DMS114 treated with DMSO at 0.1 percent for 48 hours (cell line): ENCODE measurements around the gene ABTB1.
"Not testable (repeated sequence)": the region's sequence is repeated elsewhere in the genome, so short reads cannot be mapped to it uniquely, and the experiment has no call there.

Experiments used
- DNase-seq: peaks from one replicate; lab custom pipeline; 2025; ENCODE audit not compliant: unreplicated experiment; lab: John Stamatoyannopoulos, UW

Gene ABTB1

DNA sequence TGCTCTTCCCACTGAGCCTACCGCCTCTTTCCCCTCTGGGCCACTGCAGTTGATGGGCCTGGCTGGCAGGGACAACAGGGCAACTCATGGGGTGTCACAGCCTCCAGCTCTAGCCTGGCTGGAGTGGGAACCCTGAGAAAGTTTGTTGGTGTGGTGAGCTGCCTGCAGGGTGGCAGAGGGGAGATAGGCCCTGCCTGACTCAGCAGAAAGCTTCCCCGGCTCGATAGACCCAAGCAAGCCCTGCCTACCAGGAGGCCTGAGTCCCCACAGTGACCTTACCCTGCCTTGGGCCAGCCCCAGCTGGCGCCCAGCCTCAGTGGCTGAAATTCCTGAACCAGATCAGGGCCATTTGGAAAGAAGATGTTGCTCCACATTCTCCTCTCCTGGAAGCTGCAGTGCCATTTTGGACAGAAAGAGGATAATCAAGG, 29.4 kb downstream of the ABTB1 start:
- DNase-seq = no peak

DNA sequence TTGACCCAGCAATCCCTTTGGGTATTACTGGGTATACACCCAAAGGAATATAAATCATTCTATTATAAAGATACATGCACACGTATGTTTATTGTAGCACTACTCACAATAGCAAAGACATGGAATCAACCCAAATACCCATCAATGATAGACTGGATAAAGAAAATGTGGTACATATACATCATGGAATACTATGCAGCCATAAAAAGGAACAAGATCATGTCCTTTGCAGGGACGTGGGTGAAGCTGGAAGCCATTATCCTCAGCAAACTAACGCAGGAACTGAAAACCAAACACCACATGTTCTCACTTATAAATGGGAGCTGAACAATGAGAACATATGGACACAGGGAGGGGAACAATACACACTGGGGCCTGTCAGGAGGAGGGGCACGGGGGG, 32.1 kb downstream of the ABTB1 start:
- DNase-seq = not testable (repeated sequence)

DNA sequence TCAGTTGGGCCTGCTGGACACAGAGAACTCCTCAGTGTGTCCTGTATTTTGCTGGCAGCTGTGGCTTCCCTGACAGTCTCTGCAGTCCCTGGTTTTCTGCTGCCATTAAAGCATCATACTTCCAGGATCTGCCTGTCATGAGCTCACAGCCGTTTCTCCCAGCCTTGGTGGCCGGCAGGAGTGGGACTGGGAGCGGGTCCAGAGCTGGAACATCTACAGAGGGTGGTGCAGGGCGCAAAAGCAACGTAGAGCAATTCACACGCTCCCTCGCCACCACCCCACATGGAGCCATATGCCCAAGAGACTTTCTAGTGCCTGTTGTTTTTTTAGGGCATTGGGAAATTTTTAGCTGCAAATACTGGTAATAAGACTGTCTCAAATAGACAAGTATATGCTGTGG, 33.6 kb downstream of the ABTB1 start:
- DNase-seq = no peak

DNA sequence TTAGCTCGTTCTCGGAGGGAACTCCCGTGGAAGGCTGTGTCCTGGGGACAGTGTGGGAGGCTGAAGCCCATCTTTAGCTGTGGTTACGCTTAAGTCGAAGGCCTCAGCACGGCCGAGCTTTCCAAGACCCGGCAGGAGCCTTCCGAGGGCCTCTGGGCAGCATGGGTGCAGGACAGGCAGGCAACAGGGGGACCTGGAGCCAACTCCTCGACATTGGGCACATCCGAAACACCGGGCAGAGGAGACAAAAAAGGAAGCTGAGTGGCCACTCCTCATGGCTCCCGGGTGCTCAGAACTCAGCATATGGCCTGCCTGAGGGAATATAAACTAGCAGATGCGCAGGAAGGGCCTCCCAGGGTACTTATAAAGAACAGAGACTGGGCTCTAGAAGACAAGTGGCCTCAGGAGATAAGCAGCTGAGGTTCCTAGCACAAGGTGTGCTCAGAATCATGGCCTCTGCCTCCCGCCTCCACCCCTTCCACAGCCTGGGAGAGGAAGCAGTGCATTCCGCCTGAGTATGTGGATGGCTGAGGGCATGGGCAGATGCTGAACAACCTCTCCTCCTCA, 34.1 kb downstream of the ABTB1 start:
- DNase-seq = no peak

DNA sequence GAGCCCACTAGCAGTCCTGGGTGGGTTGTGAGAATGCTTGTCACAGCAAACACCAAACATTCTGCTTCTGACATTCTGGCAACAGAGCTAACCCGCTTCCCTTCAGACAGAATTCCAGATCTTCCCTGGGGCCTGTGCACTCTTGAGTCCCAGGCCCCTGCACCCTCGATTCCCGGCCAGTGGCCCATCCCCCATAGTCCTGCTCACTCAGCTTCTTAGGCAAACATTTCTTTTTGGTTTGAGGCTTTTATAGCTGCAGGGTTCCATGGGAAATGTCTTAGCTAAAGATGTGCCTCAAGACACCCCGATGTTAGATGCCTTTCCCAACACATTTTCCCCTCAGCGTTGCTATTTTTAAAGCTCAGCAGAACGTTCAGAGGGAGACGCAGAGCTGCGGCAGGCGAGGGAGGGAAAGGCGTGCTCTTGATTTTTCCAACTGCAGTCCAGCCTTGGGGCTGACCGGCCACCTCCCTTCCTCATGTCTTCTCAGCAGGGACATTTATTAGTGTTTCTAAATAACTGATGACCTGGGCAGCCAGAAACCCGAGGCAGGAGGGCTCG, 35.2 kb downstream of the ABTB1 start:
- no peak for DNase-seq

DNA sequence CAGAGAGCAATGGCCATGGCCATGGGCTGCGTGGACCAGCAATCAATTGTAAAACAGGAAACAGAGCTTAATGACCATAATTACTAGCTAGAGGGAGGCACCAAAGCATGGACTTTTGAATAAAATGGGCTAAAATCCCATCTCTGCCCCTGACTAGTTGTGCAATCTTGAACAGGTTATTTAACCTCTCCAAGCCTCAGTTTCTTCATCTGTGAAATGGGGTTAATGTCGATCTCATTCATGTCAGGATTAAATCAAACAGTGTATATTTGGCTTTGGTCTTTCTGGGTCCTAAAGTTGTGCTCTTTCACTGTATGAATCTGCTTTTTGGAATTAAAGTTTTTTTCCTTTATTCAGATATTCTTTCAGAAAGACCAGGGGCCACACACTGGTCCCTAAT, 36.1 kb downstream of the ABTB1 start:
- no peak for DNase-seq

DNA sequence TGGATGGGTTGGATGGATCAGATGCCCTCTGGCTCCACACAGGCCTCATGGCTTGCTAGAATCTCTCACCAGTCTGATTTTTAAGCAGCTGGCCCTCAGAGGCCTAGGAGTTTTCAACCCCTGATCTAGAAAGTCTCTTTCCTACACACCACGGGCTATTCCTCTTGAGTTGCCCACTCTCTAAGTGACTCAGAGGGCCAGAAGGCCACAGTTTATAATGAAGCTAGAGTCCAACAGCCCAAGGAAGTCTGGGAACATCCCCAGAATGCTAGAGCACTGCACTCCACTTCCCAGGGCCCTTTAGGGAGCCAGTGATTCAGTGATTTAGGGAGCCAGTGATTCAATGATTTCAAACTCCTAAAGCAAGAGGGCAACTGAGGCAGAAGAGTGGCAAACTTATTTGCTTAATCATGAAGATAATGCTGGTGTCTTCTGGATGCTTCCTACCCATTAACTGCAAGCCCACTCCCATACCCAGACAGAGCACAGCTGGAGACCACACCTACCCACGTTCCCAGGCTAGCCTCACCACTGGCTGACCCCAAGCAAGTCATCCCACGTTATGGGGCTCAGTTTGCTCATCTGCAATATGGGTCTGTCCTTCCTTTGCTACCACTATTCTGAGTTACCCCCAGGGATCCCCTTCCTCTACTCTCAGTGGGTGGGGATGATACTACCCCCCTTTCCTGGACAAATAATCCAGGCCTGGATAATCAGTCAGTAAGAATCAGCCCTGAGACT, 36.7 kb downstream of the ABTB1 start:
- DNase-seq = no peak

DNA sequence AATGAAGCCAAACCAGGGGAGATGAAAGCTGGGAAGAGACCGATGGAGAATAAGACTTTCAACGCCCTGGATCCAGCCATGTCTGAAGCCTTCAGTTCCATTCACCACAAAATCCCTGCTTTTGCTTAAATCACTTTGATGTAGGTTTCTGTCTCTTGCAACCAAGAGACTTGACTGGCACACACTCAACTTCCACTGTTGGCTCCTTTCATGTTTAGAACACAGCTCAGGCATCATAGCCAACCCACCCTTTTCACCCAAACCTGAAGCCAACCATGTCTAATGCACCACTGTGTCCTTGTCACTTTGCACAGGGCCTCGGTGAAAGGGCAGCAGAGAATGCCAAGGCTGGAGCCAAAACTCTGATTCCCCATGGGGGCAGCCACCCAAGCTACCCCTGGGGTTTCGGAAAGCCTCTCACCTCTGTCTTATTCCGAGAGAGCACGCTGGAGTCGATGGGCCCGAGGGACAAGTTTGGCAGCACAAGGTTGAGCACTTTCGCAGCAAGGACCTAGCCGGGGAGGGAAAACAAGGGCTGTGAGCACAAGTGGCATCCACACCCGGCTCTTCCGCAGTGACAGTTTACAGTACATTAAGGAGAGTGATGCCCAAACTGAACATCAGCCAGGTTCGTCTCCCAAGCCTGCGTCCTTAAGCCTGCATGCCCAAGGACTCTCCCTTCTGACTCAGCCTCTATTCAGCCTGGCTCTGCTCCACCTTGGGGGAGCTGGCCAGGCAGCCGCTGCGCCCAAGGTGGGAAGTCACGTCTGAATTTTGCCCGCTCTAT, 37.6 kb downstream of the ABTB1 start:
- no peak for DNase-seq

DNA sequence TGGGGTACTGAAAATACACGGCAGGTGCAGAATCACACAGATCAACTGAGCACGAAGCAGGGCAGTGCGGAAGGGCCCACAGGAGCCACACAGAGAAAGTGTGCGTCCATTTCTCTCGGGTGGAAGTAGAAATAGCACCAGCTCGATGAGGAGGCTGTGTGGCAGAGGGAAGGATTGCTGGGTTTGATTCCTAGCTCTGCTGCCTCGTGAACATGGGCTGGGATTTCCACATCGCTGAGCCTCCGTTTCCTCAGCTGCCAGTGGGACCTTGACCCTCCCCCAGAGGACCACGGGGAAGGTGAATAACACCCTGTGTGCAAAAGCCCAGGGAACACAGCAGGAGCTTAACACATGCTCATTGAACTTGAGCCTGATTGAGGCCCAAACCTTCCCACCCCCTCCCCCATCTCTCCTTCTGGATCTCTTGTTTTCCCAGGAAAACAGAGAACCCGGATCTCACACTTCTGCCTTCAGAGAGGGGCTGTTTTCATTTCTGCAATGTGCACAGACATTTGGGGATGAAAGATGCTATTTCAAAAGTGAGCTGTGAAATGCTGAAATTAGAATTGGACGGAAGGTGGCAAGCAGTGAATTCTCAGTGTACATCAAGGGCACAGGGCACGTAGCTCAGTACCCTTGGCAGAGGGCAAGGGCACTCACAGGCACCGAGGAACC, 38.4 kb downstream of the ABTB1 start:
- no peak for DNase-seq

DNA sequence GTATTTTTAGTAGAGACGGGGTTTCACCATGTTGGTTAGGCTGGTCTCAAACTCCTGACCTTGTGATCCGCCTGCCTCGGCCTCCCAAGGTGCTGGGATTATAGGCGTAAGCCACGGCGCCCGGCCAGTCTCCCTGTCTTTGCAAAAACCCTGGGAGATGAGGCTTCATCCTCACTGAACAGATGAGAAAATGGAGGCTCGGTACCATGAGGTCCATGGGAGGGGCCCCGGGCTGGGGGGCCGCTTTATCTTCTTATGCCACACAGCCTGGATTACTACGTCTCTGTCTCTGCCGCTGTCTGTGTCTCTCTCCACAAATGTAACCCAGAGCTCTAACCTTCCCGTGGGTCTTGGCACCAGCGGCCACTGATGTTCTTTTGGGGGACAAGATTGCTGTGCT, 39.1 kb downstream of the ABTB1 start:
- DNase-seq = no peak

DNA sequence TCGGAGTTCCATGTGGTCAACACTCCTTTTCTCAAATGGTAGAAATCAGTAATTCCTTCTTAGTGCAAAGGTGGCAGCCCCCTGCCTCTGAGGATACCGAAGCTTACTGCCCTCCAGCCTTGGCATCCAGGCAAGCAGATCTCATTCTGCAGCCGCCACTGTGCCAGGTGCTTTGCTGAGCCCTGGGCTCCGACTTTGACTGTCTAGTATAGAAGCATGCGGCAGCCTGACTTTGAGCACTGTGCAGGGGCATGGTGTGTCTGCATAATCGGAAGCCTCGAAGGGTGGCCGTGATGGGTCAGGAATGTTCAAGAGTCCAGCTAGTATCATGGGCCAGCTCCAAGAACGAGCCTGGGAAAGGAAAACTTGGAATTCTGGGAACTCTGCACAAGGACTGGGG, 39.7 kb downstream of the ABTB1 start:
- DNase-seq = no peak

DNA sequence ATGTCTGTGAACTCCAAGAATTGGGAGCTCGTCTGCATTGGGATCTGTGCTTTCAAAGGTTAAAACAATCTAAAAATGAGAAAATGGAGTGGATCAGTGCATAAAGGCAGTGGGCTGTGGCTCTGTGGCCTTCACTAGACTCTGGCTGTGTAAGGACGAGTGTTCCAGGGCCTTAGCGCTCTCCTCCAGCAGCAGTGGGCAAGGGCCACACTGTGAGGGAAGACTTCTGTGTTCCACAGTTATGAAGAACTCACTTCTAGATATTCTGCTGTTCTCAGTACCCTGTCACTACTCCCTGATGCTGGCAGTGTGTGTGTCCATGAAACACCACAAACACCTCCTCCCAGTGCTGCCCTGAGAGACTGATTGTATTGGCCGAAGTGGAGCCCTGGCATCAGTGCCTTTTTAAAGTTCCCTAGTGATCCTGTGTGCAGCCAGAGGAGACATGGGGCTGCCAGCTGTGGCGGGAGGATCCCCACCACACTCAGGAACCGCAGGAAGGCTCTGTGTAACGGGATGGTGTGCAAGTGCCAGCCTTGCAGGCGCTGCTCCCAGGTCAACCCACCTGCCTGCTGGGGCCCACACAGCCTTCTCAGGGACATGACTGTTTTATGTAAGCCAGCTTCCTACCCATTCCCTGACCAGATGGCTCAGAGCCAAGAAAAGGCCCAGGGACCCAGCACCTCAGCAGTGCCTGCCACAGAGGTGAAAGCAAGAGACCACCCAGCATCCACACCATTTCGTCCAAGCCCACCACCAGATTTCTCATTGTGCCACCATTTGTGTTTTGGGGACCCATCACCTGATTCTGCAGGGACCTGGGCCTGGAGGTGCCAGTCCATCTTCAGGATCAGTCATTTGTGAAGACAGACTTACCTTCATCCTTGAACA, 40.4 kb downstream of the ABTB1 start:
- no peak for DNase-seq

DNA sequence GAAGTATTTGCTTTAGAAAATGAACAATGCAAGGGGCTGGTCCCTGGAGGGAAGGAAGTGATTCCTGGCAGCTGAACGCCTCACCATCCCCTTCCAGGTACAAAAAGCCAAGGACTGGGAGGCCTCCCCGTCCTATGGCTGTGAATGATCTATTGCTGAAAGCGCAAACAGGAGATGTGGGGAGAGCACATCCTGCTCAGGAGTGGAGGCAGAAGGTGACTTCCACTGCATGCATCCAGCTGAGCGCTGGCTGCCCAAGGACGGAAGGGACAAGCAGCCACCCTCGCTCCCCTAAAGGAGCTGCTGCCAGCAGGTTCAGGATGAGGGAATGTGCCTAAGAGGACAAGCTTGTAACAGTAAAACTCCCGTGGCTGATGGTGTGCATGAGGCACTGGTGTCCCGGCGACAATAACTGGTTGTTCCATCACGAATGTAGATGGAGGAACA, 41.4 kb downstream of the ABTB1 start:
- DNase-seq = no peak

DNA sequence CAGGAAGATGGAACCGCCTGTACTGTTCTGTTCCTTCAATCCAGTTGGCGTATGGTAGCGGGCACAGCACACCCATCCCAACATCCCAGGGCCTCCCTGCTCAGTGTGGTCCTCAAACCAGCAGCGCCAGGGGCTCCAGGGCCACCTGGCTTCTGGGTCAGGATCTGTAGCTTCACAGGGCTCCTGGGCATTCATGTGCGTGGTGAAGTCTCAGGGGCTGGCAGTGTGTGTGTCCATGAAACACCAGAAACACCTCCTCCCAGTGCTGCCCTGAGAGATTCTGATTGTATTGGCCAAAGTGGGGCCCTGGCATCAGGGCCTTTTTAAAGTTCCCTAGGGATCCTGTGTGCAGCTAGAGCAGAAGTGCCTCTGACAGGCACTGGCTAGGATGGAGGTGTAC, 42.1 kb downstream of the ABTB1 start:
- no peak for DNase-seq

DNA sequence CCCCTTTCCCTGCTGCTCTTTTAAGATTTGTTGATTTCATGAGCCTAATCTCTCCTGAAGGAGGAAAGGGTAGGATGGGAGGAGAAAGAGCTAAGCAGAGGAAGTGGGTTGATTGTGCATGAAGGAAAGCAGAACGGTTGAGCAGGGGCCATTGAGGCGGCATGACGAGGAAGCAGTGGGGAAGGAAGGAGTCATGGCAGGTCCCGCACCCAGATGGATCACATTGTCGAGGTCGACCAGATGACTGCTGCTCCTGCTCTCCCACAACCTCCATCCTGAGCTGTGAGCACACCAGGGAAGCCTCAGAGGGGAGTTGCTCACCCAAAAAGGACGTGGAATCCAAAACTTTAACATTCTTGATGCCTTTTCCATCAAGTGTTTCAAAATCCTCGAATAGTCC, 42.8 kb downstream of the ABTB1 start:
- no peak for DNase-seq

DNA sequence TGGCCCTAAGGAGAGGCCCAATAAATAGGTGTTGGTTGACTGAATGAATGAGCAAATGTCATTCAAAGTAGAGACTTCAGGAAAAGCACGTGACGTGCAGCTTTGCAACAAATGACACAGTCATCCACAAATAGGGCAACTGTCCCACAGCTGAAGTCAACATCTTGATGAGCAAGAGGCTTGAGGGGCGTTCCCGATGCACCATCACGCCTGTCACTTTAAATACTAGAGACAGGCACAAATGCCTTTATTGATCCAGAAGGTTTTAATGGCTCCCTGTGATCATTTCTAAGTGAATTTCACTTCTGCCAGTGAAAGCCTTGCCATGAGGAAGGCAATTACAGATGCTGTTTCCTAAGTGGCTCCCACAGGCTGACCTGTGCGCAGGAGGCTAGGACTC, 43.6 kb downstream of the ABTB1 start:
- DNase-seq = no peak

DNA sequence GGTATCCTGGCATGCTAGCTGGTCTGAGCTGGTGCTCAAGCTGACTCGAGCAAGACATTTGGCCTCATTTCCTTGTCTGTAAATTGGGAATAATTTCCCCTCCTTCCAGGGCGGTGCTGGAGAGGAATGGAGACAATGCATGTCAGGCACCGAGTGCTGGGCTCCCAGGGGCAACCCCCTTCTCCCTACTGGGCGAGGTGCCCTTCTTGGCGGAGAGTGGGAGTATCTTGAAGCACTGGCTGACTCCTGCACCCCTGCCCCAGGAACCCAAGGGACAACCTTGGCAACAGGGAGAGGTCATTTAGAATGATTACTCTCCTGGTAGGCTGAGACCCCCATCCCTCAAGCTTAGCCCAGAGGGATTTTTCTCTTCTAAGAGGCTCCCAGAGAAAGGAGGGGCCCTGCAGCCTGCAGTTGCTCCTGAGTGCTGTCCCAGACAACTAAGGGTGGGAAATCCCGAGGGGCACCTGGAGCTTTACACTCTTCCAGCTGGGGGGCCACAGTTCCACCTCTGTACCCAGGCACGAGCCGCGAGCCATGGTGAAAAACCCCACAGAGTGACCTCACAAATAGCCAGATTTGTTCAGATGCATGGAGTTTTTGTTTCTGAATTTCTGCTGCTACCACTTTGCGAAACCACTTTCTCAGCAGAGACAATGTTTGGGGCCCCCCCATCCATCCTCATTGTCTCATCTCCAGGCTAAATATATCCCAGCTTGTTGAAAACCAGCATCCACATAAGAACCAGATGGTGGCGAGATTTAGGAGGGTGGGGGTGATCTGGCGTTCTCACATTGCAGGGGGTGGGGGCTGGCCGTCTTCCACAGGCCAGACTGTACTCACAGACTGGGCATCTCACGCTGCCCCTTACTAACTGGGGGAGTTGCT, 44.8 kb downstream of the ABTB1 start:
- DNase-seq = no peak

DNA sequence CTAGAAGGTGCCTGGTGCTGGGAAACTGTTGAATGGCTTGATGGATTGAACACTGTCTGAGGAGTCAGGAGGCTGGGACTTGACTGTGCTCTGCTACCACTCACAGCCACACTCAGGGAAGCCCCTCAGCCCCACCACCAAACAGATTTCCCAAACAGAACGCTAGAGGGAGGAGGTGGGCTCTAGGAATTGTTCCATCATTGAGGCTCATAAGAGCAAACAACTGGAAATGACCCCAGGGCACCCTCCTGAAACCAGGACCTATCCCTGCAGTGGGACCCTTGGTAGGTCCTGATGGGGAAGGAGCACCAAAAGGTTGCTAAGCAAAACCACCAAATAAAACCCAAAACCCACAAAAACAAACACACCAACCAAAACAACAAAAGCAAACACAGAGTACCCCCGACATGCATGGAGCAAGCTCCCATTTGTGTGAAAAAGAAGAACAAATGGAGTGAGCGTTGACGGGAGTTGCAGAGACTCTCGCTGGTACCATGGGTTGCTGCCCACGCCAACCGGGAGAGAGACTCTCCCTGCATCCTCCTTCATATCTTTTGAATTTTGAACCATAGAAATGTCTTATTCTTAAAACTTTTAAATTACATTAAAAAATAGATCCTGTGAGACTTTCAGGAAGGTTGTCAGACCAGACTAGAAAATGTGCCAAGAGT, 45.6 kb downstream of the ABTB1 start:
- no peak for DNase-seq

DNA sequence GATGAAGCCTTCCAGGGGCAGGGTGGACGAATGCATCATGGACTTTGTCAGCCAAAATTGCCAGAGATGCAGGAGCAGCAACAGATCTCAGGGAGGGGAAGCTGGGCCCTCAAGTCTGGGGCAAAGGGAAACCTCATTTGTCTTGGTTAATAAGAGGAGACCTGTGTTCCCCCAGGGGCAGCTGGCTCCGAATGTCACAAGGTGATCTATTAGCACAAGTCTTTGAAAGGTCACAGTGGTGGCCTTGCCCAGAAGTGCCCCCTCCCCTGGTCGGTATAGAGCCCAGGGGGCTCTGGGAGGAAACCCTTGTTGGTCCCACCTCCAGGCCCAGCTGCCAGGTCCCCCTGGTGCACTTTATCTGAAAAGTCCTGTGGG, 46.2 kb downstream of the ABTB1 start:
- DNase-seq = no peak
